Fibroblast of pulmonary artery (primary cell): Measurements from ENCODE around the gene TMEM14B.
"Not testable (repeated sequence)": the region's sequence is repeated elsewhere in the genome, so short reads cannot be mapped to it uniquely, and the experiment has no call there.

Experiments used
- DNase-seq: peaks from one replicate; pipeline ENCODE4 v3.0.0-alpha.2; 2010; ENCODE audit warnings: low read depth
- H3K4me3 ChIP-seq: replicated peaks from 2 replicates; pipeline ENCODE4 v1.5.1; 2011; ENCODE audit warnings: low read depth, mild to moderate bottlenecking, control low read depth, low read length, moderate library complexity
- TF ChIP-seq, protein P1 (sequence below): IDR thresholded peaks from 2 replicates; pipeline ENCODE4 v1.5.1; 2011; ENCODE audit warnings: mild to moderate bottlenecking, control low read depth, low read length, inconsistent platforms; ENCODE audit errors: missing control alignments

The TMEM14B gene

DNA sequence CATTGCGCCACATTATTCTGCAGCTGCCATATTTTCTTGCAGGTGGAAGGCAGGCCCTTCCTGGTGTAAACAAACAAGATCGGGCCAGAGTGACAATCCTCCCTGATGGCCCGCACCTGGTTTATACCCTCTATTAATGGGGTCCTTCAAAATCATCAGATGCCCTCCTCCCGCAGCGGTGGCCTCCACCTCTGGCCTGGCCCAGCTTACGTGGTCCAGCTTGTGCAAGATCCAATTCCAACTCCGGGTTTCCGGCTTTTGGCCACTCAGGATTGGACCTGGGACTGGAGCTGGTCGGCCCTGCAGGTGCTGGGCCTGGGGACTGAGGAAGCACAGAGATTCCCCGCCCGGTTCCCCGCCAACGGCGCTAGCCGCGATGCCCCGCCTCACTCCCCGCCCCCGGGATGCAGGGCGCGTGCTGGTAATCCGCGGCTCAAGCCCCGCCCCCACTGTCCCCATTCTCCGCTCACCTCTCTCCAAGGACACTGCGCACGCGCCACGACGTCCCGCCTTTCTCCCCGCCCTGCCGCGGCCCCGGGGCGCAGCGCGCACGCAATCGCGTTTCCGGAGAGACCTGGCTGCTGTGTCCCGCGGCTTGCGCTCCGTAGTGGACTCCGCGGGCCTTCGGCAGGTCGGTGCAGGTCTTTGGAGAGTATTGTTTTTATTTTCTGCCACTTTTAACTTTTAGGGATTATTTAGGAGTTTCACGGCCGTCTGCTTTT, at the start of gene TMEM14B:
Gene TMEM14B (plus strand): TSS at position 555 of the 722 bp plus-strand sequence. CDS start 1,441 bp downstream, outside the sequence.
- H3K4me3 ChIP-seq = peak within 1 kb of the TSS; percentile 94

DNA sequence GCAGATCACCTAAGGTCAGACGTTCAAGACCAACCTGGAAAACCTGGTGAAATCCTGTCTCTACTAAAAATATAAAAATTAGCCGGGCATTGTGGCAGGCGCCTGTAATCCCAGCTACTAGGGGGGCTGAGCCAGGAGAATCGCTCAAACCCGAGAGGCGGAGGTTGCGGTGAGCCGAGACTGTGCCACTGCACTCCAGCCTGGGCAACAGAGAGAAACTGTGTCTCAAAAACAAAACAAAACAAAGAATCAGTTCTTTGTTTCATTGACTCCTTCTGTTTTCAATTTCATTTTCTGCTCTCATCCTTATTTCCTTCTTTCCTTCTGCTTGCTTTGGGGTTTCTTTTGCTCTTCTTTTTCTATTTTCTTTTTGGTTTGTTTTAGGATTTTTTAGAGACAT, 33.6 kb upstream of the TMEM14B start:
- TF ChIP-seq, protein P1, sequence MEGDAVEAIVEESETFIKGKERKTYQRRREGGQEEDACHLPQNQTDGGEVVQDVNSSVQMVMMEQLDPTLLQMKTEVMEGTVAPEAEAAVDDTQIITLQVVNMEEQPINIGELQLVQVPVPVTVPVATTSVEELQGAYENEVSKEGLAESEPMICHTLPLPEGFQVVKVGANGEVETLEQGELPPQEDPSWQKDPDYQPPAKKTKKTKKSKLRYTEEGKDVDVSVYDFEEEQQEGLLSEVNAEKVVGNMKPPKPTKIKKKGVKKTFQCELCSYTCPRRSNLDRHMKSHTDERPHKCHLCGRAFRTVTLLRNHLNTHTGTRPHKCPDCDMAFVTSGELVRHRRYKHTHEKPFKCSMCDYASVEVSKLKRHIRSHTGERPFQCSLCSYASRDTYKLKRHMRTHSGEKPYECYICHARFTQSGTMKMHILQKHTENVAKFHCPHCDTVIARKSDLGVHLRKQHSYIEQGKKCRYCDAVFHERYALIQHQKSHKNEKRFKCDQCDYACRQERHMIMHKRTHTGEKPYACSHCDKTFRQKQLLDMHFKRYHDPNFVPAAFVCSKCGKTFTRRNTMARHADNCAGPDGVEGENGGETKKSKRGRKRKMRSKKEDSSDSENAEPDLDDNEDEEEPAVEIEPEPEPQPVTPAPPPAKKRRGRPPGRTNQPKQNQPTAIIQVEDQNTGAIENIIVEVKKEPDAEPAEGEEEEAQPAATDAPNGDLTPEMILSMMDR = no peak
- no peak for DNase-seq
- H3K4me3 ChIP-seq = no peak overlapping the region

More for the DNA sequence above, at the start of gene TMEM14B:
- DNase-seq = peak; percentile 97
- TF ChIP-seq, protein P1 = no peak

DNA sequence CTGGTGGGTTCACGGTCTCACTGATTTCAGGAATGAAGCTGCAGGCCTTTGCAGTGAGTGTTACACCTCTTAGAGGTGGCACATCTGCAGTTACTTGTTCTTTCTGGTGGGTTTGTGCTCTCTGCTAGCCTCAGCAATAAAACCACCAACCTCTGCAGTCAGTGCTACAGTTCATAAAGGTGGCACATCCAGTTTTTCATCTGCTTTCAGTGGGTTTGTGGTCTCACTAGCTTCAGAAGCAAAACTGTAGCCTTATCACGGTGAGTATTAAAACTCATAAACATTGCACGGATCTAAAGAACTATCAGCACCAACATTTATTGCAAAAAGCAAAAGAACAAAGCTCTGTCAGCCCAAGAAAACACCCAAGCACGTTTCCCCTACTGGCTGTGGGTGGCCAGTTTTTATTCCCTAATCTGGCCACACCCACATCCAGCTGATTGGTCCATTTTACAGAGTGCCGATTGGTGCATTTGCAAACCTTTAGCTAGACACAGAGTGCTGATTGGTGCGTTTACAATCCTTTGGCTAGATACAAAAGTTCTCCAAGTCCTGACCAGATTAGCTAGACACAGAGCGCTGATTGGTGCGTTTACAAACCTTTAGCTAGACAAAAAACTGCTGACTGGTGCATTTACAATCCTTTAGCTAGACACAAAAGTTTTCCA, 28.2 kb upstream of the TMEM14B start:
- DNase-seq = no peak
- TF ChIP-seq, protein P1 = no peak
- peak overlapping the region; percentile 56 for H3K4me3 ChIP-seq

DNA sequence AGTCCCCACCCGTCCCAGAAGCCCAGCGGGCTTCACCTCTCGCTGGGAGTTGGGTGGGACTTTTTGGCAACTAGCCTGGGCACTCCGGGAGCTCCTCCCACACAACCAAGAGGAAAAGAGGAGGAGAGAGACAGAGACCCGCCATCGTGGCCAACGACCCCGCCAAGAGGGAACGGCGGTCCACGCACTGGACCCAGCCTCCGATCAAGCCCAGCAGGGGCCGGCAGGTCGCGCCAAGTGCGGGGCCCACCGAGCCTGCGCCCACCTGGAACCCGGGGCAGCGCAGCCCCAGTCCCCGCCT, 27.7 kb upstream of the TMEM14B start:
- H3K4me3 ChIP-seq = peak overlapping the region; percentile 56
- DNase-seq = no peak
- TF ChIP-seq, protein P1 = no peak

DNA sequence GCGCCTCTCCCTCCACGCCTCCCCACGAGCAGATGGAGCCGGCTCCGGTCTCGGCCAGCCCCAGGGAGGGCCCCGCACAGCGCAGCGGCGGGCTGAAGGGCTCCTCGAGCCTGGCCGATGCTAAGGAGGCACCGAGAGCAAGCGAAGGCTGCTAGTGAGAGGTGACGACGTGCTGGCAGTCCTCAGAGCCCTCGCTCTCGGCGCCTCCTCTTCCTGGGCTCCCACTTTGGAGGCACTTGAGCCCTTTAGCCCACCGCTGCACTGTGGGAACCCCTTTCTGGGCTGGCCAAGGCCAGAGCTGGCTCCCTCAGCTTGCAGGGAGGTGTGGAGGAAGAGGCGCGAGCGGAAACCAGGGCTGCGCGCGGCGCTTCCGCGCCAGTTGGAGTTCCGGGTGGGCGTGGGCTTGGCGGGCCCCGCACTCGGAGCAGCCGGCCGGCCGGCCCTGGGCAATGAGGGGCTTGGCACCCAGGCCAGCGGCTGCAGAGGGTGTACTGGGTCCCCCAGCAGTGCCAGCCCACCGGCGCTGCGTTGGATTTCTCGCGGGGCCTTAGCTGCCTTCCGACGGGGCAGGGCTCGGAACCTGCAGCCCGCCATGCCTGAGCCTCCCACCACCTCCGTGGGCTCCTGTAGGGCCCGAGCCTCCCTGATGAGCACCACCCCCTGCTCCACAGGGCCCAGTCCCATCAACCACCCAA, 27.2 kb upstream of the TMEM14B start:
- DNase-seq = no peak
- TF ChIP-seq, protein P1 = no peak
- H3K4me3 ChIP-seq = peak overlapping the region; percentile 56

DNA sequence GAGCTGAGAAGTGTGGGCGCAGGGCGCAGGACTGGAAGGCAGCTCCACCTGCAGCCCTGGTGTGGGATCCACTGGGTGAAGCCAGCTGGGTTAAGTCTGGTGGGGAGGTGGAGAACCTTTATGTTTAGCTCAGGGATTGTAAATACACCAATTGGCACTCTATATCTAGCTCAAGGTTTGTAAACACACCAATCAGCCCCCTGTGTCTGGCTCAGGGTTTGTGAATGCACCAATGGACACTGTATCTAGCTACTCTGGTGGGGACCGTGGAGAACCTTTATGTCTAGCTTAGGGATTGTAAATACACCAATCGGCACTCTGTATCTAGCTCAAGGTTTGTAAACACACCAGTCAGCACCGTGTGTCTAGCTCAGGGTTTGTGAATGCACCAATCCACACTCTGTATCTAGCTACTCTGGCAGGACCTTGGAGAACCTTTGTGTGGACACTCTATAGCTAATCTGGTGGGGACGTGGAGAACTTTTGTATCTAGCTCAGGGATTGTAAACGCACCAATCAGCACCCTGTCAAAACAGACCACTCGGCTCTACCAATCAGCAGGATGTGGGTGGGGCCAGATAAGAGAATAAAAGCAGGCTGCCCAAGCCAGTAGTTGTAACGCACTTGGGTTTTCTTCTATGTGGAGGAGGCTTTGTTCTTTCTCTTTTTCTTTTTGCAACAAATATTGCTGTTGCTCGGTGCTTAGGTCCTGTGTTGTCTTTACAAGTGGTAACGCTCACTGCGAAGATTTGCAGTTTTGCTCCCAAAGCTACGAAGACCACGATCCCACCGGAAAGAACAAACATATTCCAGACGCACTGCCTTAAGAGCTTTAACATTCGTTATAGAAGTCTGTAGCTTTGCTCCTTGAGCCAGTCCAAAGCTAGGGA, 26.4 kb upstream of the TMEM14B start:
- DNase-seq = not testable (repeated sequence)
- H3K4me3 ChIP-seq = peak overlapping the region; percentile 56
